Activated CD8-positive, alpha-beta T cell treated with anti-CD3 and anti-CD28 coated beads, Interleukin-2, amount 10 ng/mL, durations not matched to agents 7 days and 5 days (primary cell): ENCODE results near the gene DCANP1. TPM values are rescaled to one million over a fixed set of nuclear protein-coding genes. Genes with fewer than 3 reads are reported as not detected.
A peak's percentile ranks its signal among the peaks of the same experiment; 100 is the strongest.

Experiments used
- ATAC-seq: fragments of 150-1000 bp; cut with Tn5 transposase; one replicate; pipeline ENCODE4 v1.10.0; 2021; ENCODE audit warnings: moderate library complexity
- CTCF ChIA-PET: fragments of 350-600 bp; sonication (Branson Sonifier 250); formaldehyde crosslinking; loops from one replicate; lab custom pipeline; 2021; ENCODE audit warnings: antibody characterized with exemption; lab: Charles Lee
- POLR2A ChIA-PET: fragments of 350-600 bp; sonication (Branson Sonifier 250); formaldehyde crosslinking; loops from one replicate; lab custom pipeline; 2021; ENCODE audit warnings: antibody characterized with exemption; lab: Charles Lee
- DNase-seq: peaks from one replicate; pipeline ENCODE4 v3.0.0-alpha.2; 2020
- H3K27ac Mint-ChIP-seq: one replicate; pipeline ENCODE4 v1.8.0; 2021; ENCODE audit warnings: mild to moderate bottlenecking, mixed read lengths
- H3K27me3 Mint-ChIP-seq: one replicate; pipeline ENCODE4 v1.8.0; 2021; ENCODE audit warnings: low read depth, mixed read lengths
- H3K36me3 Mint-ChIP-seq: one replicate; pipeline ENCODE4 v1.8.0; 2021; ENCODE audit warnings: low read depth, mixed read lengths
- H3K4me1 Mint-ChIP-seq: one replicate; pipeline ENCODE4 v1.8.0; 2021; ENCODE audit warnings: low read depth, mixed read lengths
- H3K4me3 Mint-ChIP-seq: one replicate; pipeline ENCODE4 v1.8.0; 2021; ENCODE audit warnings: mild to moderate bottlenecking, mixed read lengths
- H3K9me3 Mint-ChIP-seq: one replicate; pipeline ENCODE4 v1.8.0; 2022; ENCODE audit warnings: mixed read lengths; ENCODE audit not compliant: insufficient read depth
- total RNA-seq, 2 experiments: library from RNA; stranded (reverse); gene quantifications; one replicate each; pipeline ENCODE4 v1.2.3, GENCODE V29; 2021

DCANP1 gene
- total RNA-seq, 2 experiments from 2014 or later: not detected

- H3K27ac Mint-ChIP-seq: no peak overlapping the region
- H3K4me3 Mint-ChIP-seq: no peak overlapping the region
- CTCF ChIA-PET: no interaction called here
- peaks cover 2% of the 10 kb centered on the region for H3K27me3 Mint-ChIP-seq
- DNase-seq: no peak
- ATAC-seq: no peak
- H3K36me3 Mint-ChIP-seq: no peaks in the 10 kb centered on the region
- POLR2A ChIA-PET: no interaction called here
- no peaks in the 10 kb centered on the region for H3K4me1 Mint-ChIP-seq
- no peaks in the 10 kb centered on the region for H3K9me3 Mint-ChIP-seq
Observed at GRCh38 chr5:135444881-135445280, 2.3 kb downstream of the DCANP1 start.

- peaks cover 2% of the 10 kb centered on the region for H3K27me3 Mint-ChIP-seq
- H3K36me3 Mint-ChIP-seq: no peaks in the 10 kb centered on the region
- no peaks in the 10 kb centered on the region for H3K9me3 Mint-ChIP-seq
- no peak for DNase-seq
- ChIA-PET CTCF (interaction anchor here (1.0 kb wide), 1 partner anchor 19 kb away, joined by 3 read pairs; no protein-coding TSS in a partner anchor), POLR2A (no interaction called here)
- no peaks in the 10 kb centered on the region for H3K4me1 Mint-ChIP-seq
- no peak overlapping the region for H3K27ac Mint-ChIP-seq
- no peak overlapping the region for H3K4me3 Mint-ChIP-seq
- ATAC-seq: no peak
Observed at GRCh38 chr5:135444360-135444759, 2.8 kb downstream of the DCANP1 start.

GRCh38 chr5:135443161-135443960, 3.8 kb downstream of the DCANP1 start:
- Mint-ChIP-seq H3K27ac (no peak overlapping the region), H3K27me3 (peaks cover 5% of the 10 kb centered on the region), H3K36me3 (no peaks in the 10 kb centered on the region), H3K4me1 (no peaks in the 10 kb centered on the region), H3K4me3 (no peak overlapping the region), H3K9me3 (no peaks in the 10 kb centered on the region)
- ATAC-seq: no peak
- CTCF ChIA-PET: interaction anchor here (1.0 kb wide), 1 partner anchor 18 kb away, joined by 3 read pairs; no protein-coding TSS in a partner anchor
- DNase-seq: no peak
- POLR2A ChIA-PET: no interaction called here

- Mint-ChIP-seq H3K27ac (no peak overlapping the region), H3K4me1 (no peaks in the 10 kb centered on the region), H3K4me3 (no peak overlapping the region), H3K36me3 (no peaks in the 10 kb centered on the region), H3K27me3 (peaks cover 6% of the 10 kb centered on the region), H3K9me3 (no peaks in the 10 kb centered on the region)
- DNase-seq: no peak
- POLR2A ChIA-PET: no interaction called here
- no peak for ATAC-seq
- CTCF ChIA-PET: interaction anchor here (1.0 kb wide), 1 partner anchor 124 kb away, joined by 3 read pairs; no protein-coding TSS in a partner anchor
Observed at GRCh38 chr5:135442431-135443160, 4.6 kb downstream of the DCANP1 start.

- Mint-ChIP-seq H3K9me3 (no peaks in the 10 kb centered on the region), H3K27me3 (peaks cover 10% of the 10 kb centered on the region)
Observed at GRCh38 chr5:135441919-135442318, 5.2 kb downstream of the DCANP1 start.

GRCh38 chr5:135441350-135441831, 5.8 kb downstream of the DCANP1 start:
- ATAC-seq: no peak
- no peaks in the 10 kb centered on the region for H3K9me3 Mint-ChIP-seq
- ChIA-PET POLR2A (no interaction called here), CTCF (interaction anchor here (0.9 to 1.7 kb wide), 3 partner anchors 15 to 120 kb away, joined by 3 to 10 read pairs (median 6); no protein-coding TSS in a partner anchor)
- no peaks in the 10 kb centered on the region for H3K4me1 Mint-ChIP-seq
- no peak for DNase-seq
- H3K36me3 Mint-ChIP-seq: no peaks in the 10 kb centered on the region
- H3K4me3 Mint-ChIP-seq: no peak overlapping the region
- H3K27me3 Mint-ChIP-seq: peaks cover 13% of the 10 kb centered on the region
- H3K27ac Mint-ChIP-seq: no peak overlapping the region

More at GRCh38 chr5:135441919-135442318, 5.2 kb downstream of the DCANP1 start:
- Mint-ChIP-seq H3K4me3 (no peak overlapping the region), H3K4me1 (no peaks in the 10 kb centered on the region), H3K36me3 (no peaks in the 10 kb centered on the region), H3K27ac (no peak overlapping the region)
- ChIA-PET CTCF (interaction anchor here (1.0 to 1.7 kb wide), 2 partner anchors 16 to 124 kb away, joined by 3 to 6 read pairs; no protein-coding TSS in a partner anchor), POLR2A (no interaction called here)
- DNase-seq: no peak
- no peak for ATAC-seq

GRCh38 chr5:135440916-135441315, 6.2 kb downstream of the DCANP1 start:
- ChIA-PET CTCF (interaction anchor here (0.7 to 1.7 kb wide), 4 partner anchors 15 to 125 kb away, joined by 3 to 10 read pairs (median 4); no protein-coding TSS in a partner anchor), POLR2A (no interaction called here)
- Mint-ChIP-seq H3K27ac (no peak overlapping the region), H3K4me3 (no peak overlapping the region), H3K9me3 (no peaks in the 10 kb centered on the region), H3K4me1 (no peaks in the 10 kb centered on the region), H3K27me3 (peaks cover 15% of the 10 kb centered on the region), H3K36me3 (no peaks in the 10 kb centered on the region)
- no peak for DNase-seq
- ATAC-seq: no peak

- ChIA-PET CTCF (interaction anchor here (0.6 to 1.6 kb wide), 2 partner anchors 14 to 18 kb away, joined by 3 to 10 read pairs; no protein-coding TSS in a partner anchor), POLR2A (no interaction called here)
- H3K36me3 Mint-ChIP-seq: no peaks in the 10 kb centered on the region
- no peak overlapping the region for H3K4me3 Mint-ChIP-seq
- DNase-seq: peak; percentile 16
- H3K27me3 Mint-ChIP-seq: peaks cover 17% of the 10 kb centered on the region
- no peak for ATAC-seq
- H3K27ac Mint-ChIP-seq: no peak overlapping the region
- H3K9me3 Mint-ChIP-seq: no peaks in the 10 kb centered on the region
- H3K4me1 Mint-ChIP-seq: no peaks in the 10 kb centered on the region
Observed at GRCh38 chr5:135439231-135440205, 7.6 kb downstream of the DCANP1 start.

GRCh38 chr5:135438636-135439221, 8.4 kb downstream of the DCANP1 start:
- H3K4me3 Mint-ChIP-seq: no peak overlapping the region
- DNase-seq (peak; percentile 17), ATAC-seq (no peak)
- H3K9me3 Mint-ChIP-seq: no peaks in the 10 kb centered on the region
- H3K27ac Mint-ChIP-seq: no peak overlapping the region
- no peaks in the 10 kb centered on the region for H3K36me3 Mint-ChIP-seq
- peaks cover 17% of the 10 kb centered on the region for H3K27me3 Mint-ChIP-seq
- no peaks in the 10 kb centered on the region for H3K4me1 Mint-ChIP-seq
- ChIA-PET CTCF (interaction anchor here (1.0 to 1.5 kb wide), 2 partner anchors 13 to 128 kb away, joined by 5 to 6 read pairs; no protein-coding TSS in a partner anchor), POLR2A (no interaction called here)

GRCh38 chr5:135437796-135438560, 9.2 kb downstream of the DCANP1 start:
- Mint-ChIP-seq H3K4me1 (no peaks in the 10 kb centered on the region), H3K9me3 (no peaks in the 10 kb centered on the region), H3K36me3 (no peaks in the 10 kb centered on the region), H3K27me3 (peaks cover 17% of the 10 kb centered on the region), H3K27ac (no peak overlapping the region), H3K4me3 (no peak overlapping the region)
- CTCF ChIA-PET: interaction anchor here (1.0 to 1.5 kb wide), 3 partner anchors 12 to 128 kb away, joined by 4 to 6 read pairs (median 5); no protein-coding TSS in a partner anchor
- POLR2A ChIA-PET: no interaction called here
- DNase-seq (peak; percentile 12), ATAC-seq (no peak)
